ENCODE results near the gene TRIM44.

DNA sequence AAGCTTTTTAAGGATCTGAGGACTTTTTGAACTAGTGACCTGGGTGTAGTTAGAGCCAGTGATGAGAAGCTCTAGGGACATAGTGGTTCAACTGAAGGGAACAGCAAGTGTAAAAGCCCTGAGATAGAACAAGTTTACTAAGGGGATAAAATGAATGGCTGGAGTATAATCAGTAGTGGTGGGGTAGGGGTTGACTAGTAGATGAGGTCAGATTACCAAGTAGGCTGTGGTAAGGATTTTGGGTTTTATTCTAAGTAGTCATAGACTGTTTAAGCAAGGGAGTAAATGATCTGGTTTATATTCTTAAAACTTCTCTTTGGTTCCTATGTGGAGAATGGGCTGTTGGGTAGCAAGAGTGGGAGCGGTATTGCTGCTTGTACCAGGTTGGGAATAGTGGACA lies 15.3 kb downstream of the TRIM44 start:
- TF ChIP-seq, protein P1, sequence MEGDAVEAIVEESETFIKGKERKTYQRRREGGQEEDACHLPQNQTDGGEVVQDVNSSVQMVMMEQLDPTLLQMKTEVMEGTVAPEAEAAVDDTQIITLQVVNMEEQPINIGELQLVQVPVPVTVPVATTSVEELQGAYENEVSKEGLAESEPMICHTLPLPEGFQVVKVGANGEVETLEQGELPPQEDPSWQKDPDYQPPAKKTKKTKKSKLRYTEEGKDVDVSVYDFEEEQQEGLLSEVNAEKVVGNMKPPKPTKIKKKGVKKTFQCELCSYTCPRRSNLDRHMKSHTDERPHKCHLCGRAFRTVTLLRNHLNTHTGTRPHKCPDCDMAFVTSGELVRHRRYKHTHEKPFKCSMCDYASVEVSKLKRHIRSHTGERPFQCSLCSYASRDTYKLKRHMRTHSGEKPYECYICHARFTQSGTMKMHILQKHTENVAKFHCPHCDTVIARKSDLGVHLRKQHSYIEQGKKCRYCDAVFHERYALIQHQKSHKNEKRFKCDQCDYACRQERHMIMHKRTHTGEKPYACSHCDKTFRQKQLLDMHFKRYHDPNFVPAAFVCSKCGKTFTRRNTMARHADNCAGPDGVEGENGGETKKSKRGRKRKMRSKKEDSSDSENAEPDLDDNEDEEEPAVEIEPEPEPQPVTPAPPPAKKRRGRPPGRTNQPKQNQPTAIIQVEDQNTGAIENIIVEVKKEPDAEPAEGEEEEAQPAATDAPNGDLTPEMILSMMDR (IDR thresholded peaks at IDR 0.05), result no peak
- no peak for TF ChIP-seq POLR2A (IDR thresholded peaks at IDR 0.05)
